ENCODE data around the gene TMEM63A. TPM values are rescaled to one million over a fixed set of nuclear protein-coding genes. Genes with fewer than 3 reads are reported as not detected.

The TMEM63A gene
- polyA plus RNA-seq, 3 donors, result 3.0 to 48.0 (median 5.8) TPM

DNA sequence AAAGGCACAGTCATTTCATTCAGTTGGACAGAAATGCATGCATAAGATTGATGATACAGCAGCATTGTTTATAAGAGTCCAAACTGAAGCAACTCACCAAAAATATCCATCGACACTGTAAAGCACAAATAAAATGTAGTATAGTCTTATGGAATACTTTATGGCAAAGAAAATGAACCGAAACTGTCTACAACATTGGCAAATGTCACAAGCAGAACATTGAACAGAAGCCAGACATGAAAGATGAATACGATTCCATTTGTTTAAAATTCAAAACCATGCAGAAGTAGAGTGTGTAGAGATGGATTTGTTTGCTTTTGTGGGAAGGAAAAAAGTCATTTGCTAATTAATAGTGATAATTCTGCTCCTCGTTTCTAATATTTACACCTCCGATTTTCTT lies 14.3 kb upstream of the TMEM63A start:
- Histone ChIP-seq H2AFZ (ENCODE audit: insufficient read depth, low read depth, low read length, poor library complexity, severe bottlenecking) (no peak overlapping the region), H3K4me3 (replicated peaks in 1 of 3; ENCODE audit: low read depth in 2 of 3, low read length in 3 of 3) (no peak overlapping the region), H3K36me3 (replicated peaks in 1 of 2; ENCODE audit: control insufficient read depth in 1 of 2, insufficient read depth in 2 of 2, low read length in 2 of 2) (no peaks in the 10 kb centered on the region), H3K4me1 (ENCODE audit: control insufficient read depth in 1 of 2, insufficient read depth in 2 of 2, low read length in 2 of 2) (no peaks in the 10 kb centered on the region), H3K27ac (ENCODE audit: low read depth in 1 of 2, low read length in 2 of 2) (no peak overlapping the region), H3K9ac (ENCODE audit: insufficient read depth, low read length, poor library complexity, severe bottlenecking) (no peak overlapping the region), H3K27me3 (ENCODE audit: control insufficient read depth in 2 of 2, insufficient read depth in 2 of 2, low read length in 2 of 2) (no peaks in the 10 kb centered on the region), H4K20me1 (ENCODE audit: insufficient read depth, low read length) (no peaks in the 10 kb centered on the region), H3K4me2 (replicated peaks; ENCODE audit: extremely low read depth, low read length, poor library complexity, severe bottlenecking) (no peak overlapping the region), H3K9me3 (replicated peaks in 1 of 2; ENCODE audit: control insufficient read depth in 1 of 2, insufficient read depth in 1 of 2, low read length in 2 of 2) (no peaks in the 10 kb centered on the region), H3K79me2 (ENCODE audit: insufficient read depth, low read length) (no peaks in the 10 kb centered on the region)
- Mint-ChIP-seq H3K36me3 (no peaks in the 10 kb centered on the region), H3K27me3 (ENCODE audit: low read depth in 3 of 3) (peaks cover 0 to 4% (median 3%) of the 10 kb centered on the region in 3 donors), H3K9me3 (no peaks in the 10 kb centered on the region), H3K4me1 (peaks cover 7% of the 10 kb centered on the region), H3K4me3 (no peak overlapping the region), H3K27ac (no peak overlapping the region)
- TF ChIP-seq, protein P1, sequence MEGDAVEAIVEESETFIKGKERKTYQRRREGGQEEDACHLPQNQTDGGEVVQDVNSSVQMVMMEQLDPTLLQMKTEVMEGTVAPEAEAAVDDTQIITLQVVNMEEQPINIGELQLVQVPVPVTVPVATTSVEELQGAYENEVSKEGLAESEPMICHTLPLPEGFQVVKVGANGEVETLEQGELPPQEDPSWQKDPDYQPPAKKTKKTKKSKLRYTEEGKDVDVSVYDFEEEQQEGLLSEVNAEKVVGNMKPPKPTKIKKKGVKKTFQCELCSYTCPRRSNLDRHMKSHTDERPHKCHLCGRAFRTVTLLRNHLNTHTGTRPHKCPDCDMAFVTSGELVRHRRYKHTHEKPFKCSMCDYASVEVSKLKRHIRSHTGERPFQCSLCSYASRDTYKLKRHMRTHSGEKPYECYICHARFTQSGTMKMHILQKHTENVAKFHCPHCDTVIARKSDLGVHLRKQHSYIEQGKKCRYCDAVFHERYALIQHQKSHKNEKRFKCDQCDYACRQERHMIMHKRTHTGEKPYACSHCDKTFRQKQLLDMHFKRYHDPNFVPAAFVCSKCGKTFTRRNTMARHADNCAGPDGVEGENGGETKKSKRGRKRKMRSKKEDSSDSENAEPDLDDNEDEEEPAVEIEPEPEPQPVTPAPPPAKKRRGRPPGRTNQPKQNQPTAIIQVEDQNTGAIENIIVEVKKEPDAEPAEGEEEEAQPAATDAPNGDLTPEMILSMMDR (IDR thresholded peaks at IDR 0.05), result no peak
- 100% methylated on average over 2 of the region's 5 CpGs for WGBS (ENCODE audit: insufficient coverage)
- intact Hi-C loops (cut with micrococcal nuclease), result no loop called here
- DNase-seq, result no peak

DNA sequence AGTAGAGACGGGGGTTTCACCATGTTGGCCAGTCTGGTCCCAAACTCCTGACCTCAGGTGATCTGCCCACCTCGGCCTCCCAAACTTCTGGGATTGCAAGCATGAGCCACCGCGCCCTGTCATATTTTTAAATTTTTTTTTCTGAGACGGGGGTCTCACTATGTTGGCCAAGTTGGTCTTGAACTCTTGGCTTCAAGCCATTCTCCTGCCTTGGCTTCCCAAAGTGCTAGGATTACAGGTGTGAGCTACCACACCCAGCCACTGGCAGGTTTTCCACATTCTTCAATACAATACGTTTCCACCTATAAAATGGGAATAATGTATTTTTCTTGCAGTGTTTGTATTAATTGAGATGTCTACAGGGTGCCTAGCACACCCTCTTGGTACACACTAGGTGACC lies 10.1 kb upstream of the TMEM63A start:
- 100% methylated on average over 5 of the region's 6 CpGs for WGBS (ENCODE audit: insufficient coverage)
- no peaks in the 10 kb centered on the region for H3K36me3 ChIP-seq (replicated peaks in 1 of 2; ENCODE audit: control insufficient read depth in 1 of 2, insufficient read depth in 2 of 2, low read length in 2 of 2)
- no peak overlapping the region for H2AFZ ChIP-seq (ENCODE audit: insufficient read depth, low read depth, low read length, poor library complexity, severe bottlenecking)
- H3K4me1 ChIP-seq (ENCODE audit: control insufficient read depth in 1 of 2, insufficient read depth in 2 of 2, low read length in 2 of 2), result no peaks in the 10 kb centered on the region
- no peaks in the 10 kb centered on the region for H3K36me3 Mint-ChIP-seq
- H3K4me3 Mint-ChIP-seq, result no peak overlapping the region
- no peak for DNase-seq
- no peak overlapping the region for H3K27ac ChIP-seq (ENCODE audit: low read depth in 1 of 2, low read length in 2 of 2)
- no peaks in the 10 kb centered on the region for H3K9me3 Mint-ChIP-seq
- H3K79me2 ChIP-seq (ENCODE audit: insufficient read depth, low read length), result no peaks in the 10 kb centered on the region
- H3K27me3 ChIP-seq (ENCODE audit: control insufficient read depth in 2 of 2, insufficient read depth in 2 of 2, low read length in 2 of 2), result no peaks in the 10 kb centered on the region
- H4K20me1 ChIP-seq (ENCODE audit: insufficient read depth, low read length), result no peaks in the 10 kb centered on the region
- H3K4me1 Mint-ChIP-seq, result peaks cover 6% of the 10 kb centered on the region
- no peak overlapping the region for H3K4me2 ChIP-seq (replicated peaks; ENCODE audit: extremely low read depth, low read length, poor library complexity, severe bottlenecking)
- intact Hi-C loops (cut with micrococcal nuclease), result no loop called here
- H3K4me3 ChIP-seq (replicated peaks in 1 of 3; ENCODE audit: low read depth in 2 of 3, low read length in 3 of 3), result no peak overlapping the region
- no peaks in the 10 kb centered on the region for H3K9me3 ChIP-seq (replicated peaks in 1 of 2; ENCODE audit: control insufficient read depth in 1 of 2, insufficient read depth in 1 of 2, low read length in 2 of 2)
- peaks cover 1 to 8% (median 6%) of the 10 kb centered on the region in 3 donors for H3K27me3 Mint-ChIP-seq (ENCODE audit: low read depth in 3 of 3)
- no peak overlapping the region for H3K27ac Mint-ChIP-seq
- no peak overlapping the region for H3K9ac ChIP-seq (ENCODE audit: insufficient read depth, low read length, poor library complexity, severe bottlenecking)
- TF ChIP-seq, protein P1 (IDR thresholded peaks at IDR 0.05), result no peak

All from CD14-positive monocyte (primary cell).